ENCODE results near the gene POT1.

DNA sequence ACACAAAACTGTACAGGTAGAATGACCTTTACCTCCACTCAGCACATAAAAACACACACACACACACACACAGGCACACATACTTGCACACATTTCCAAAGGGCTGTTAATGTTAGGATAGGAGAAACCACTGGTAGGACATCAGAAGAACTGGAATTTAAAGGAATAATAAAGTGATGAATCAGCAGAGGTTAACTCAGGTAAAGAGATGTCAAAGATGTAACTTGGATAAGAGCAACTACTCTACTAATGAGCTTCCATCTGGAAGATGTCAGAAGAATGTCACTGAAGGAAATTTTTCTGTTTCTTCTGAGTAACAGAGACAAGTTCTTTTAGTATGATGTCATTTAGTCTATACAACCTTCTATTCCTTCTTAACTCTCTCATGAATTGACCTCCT is 137.6 kb downstream of the POT1 start:
- TF ChIP-seq TAF15 (IDR thresholded peaks at IDR 0.05; ENCODE audit: low read depth, low read length, poor library complexity, severe bottlenecking), result no peak
- TF ChIP-seq ERF (CRISPR knock-in tag; IDR thresholded peaks at IDR 0.05), result no peak
- TF ChIP-seq, protein P1, sequence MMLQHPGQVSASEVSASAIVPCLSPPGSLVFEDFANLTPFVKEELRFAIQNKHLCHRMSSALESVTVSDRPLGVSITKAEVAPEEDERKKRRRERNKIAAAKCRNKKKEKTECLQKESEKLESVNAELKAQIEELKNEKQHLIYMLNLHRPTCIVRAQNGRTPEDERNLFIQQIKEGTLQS (CRISPR knock-in tag; IDR thresholded peaks at IDR 0.05), result no peak
- no peak for TF ChIP-seq ZNF530 (CRISPR knock-in tag; IDR thresholded peaks at IDR 0.05; ENCODE audit: low read depth)

All from HepG2 (cell line).